Uterus (tissue), 2 donors: ENCODE data around the gene GZMM.

Source experiments
- POLR2A ChIP-seq, 2 donors: fragments of 450-650 bp; IDR thresholded peaks; one replicate each; pipeline ENCODE4 v1.6.1; 2016; ENCODE audit warnings: antibody characterized with exemption in 2 of 2, mild to moderate bottlenecking in 1 of 2, moderate library complexity in 1 of 2
- TF ChIP-seq, protein P1 (sequence below), 4 experiments: fragments of 200-600 bp in 2 of 4; fragments of 450-650 bp in 2 of 4; sonication (generic) in 2 of 4; IDR thresholded peaks; one replicate each; pipeline ENCODE4 v1.5.1; 2016 to 2019; ENCODE audit warnings: antibody characterized with exemption in 4 of 4, mild to moderate bottlenecking in 2 of 4, moderate library complexity in 1 of 4

DNA sequence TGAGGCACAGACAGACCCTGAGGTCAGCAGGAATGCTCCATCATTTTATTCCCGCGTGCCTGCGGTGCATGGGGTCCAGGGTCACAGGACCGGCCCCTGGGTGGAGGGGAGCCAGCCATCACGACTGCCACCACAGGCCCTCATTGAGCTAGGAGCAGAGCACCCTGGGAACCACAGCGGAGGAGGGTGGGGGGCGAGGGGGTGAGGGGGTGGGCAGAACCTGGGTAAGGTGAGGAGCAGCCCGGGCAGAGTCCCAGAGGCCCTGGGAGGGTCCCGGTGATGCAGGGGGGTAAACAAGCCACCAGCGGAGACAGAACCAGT is 48.8 kb upstream of the GZMM start:
- TF ChIP-seq POLR2A (IDR thresholded peaks at IDR 0.05), result no peak
- TF ChIP-seq, protein P1, sequence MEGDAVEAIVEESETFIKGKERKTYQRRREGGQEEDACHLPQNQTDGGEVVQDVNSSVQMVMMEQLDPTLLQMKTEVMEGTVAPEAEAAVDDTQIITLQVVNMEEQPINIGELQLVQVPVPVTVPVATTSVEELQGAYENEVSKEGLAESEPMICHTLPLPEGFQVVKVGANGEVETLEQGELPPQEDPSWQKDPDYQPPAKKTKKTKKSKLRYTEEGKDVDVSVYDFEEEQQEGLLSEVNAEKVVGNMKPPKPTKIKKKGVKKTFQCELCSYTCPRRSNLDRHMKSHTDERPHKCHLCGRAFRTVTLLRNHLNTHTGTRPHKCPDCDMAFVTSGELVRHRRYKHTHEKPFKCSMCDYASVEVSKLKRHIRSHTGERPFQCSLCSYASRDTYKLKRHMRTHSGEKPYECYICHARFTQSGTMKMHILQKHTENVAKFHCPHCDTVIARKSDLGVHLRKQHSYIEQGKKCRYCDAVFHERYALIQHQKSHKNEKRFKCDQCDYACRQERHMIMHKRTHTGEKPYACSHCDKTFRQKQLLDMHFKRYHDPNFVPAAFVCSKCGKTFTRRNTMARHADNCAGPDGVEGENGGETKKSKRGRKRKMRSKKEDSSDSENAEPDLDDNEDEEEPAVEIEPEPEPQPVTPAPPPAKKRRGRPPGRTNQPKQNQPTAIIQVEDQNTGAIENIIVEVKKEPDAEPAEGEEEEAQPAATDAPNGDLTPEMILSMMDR (IDR thresholded peaks at IDR 0.05), result no peak
